Hepatocyte (in vitro differentiated cells): ENCODE data around the gene TRAPPC6A. TPM values are rescaled to one million over a fixed set of nuclear protein-coding genes. Genes with fewer than 3 reads are reported as not detected.

Source experiments
- DNase-seq: peaks from one replicate; pipeline ENCODE4 v3.0.0-alpha.2; 2016; ENCODE audit warnings: low spot score
- H2AFZ ChIP-seq: fragments of 200-600 bp; sonication (generic); 2 replicates; pipeline ENCODE4 v1.6.0; 2016; ENCODE audit warnings: antibody characterized with exemption, mild to moderate bottlenecking
- H3K27ac ChIP-seq: fragments of 200-600 bp; sonication (generic); 2 replicates; pipeline ENCODE4 v1.5.1; 2016; ENCODE audit warnings: mild to moderate bottlenecking
- H3K27me3 ChIP-seq: fragments of 200-600 bp; sonication (generic); 2 replicates; pipeline ENCODE4 v1.6.1; 2016
- H3K36me3 ChIP-seq: fragments of 200-600 bp; sonication (generic); replicated peaks from 2 replicates; pipeline ENCODE4 v1.5.1; 2016; ENCODE audit warnings: low read depth; ENCODE audit not compliant: insufficient read depth
- H3K4me1 ChIP-seq: fragments of 200-600 bp; sonication (generic); 2 replicates; pipeline ENCODE4 v1.5.1; 2016; ENCODE audit warnings: mild to moderate bottlenecking, moderate library complexity; ENCODE audit not compliant: insufficient read depth
- H3K4me2 ChIP-seq: fragments of 200-600 bp; sonication (generic); 2 replicates; pipeline ENCODE4 v1.6.0; 2016
- H3K4me3 ChIP-seq: fragments of 200-600 bp; sonication (generic); 2 replicates; pipeline ENCODE4 v1.5.1; 2016; ENCODE audit warnings: mild to moderate bottlenecking
- H3K79me2 ChIP-seq: fragments of 200-600 bp; sonication (generic); 2 replicates; pipeline ENCODE4 v1.6.0; 2017; ENCODE audit warnings: mild to moderate bottlenecking
- H3K9me2 ChIP-seq: fragments of 200-600 bp; sonication (generic); replicated peaks from 2 replicates; pipeline ENCODE4 v1.6.0; 2017; ENCODE audit warnings: mild to moderate bottlenecking; ENCODE audit not compliant: insufficient read depth
- H3K9me3 ChIP-seq: fragments of 200-600 bp; sonication (generic); 2 replicates; pipeline ENCODE4 v1.5.1; 2016; ENCODE audit warnings: low read depth, mild to moderate bottlenecking
- H4K20me1 ChIP-seq: fragments of 200-600 bp; sonication (generic); 2 replicates; pipeline ENCODE4 v1.6.0; 2016; ENCODE audit warnings: mild to moderate bottlenecking; ENCODE audit not compliant: insufficient read depth, poor library complexity, severe bottlenecking
- EZH2 ChIP-seq: fragments of 200-600 bp; sonication (generic); IDR thresholded peaks from 2 replicates; pipeline ENCODE4 v1.6.1; 2016; ENCODE audit warnings: antibody characterized with exemption, mild to moderate bottlenecking, borderline replicate concordance
- EZH2phosphoT487 ChIP-seq: fragments of 200-600 bp; sonication (generic); IDR thresholded peaks from one replicate; pipeline ENCODE4 v1.6.1; 2018; ENCODE audit warnings: antibody characterized with exemption, mild to moderate bottlenecking, low read depth, moderate library complexity; ENCODE audit not compliant: unreplicated experiment, severe bottlenecking
- WGBS: methylation state at CpG from one replicate; pipeline ENCODE4 v1.1.6; 2016; ENCODE audit warnings: low lambda C conversion rate; ENCODE audit errors: missing lambda C conversion rate; 5-methylcytosine and 5-hydroxymethylcytosine counted together
- polyA plus RNA-seq: library from polyadenylated mRNA; unstranded; fragments of >200 nt; fragmentation: Nextera tagmentation; extraction: Ambion mirVana; gene quantifications from 2 replicates; pipeline ENCODE4 v1.2.1, GENCODE V29; 2016
- total RNA-seq: library from RNA; depleted of rRNA; stranded (reverse); fragments of >200 nt; gene quantifications from 2 replicates; pipeline ENCODE4 v1.2.3, GENCODE V29; 2014
- TF ChIP-seq, protein P1 (sequence below): fragments of 200-600 bp; sonication (generic); IDR thresholded peaks from 2 replicates; pipeline ENCODE4 v1.5.1; 2016; ENCODE audit warnings: antibody characterized with exemption, mild to moderate bottlenecking; ENCODE audit not compliant: poor library complexity

Gene TRAPPC6A
- total and polyA plus RNA-seq, 2 experiments from 2014 or later: 25.7 to 60.1 TPM

DNA sequence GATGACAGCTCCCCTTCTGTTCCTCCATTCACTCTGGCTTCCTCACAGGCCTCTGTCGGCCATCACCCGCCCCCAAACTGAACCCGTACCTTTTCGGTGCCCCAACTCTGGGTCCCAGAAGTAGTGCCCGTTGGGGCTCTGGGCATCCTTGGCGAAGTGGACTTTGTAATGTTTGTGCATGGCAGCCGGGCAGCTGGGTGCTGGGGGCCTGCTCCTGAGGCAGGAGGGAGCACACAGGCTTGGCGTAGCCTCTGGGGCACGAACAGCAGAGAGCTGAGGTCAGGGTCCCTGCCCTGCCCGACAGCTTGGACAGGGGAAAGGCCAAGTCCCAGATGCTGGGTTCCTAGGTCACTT is 18.1 kb downstream of the TRAPPC6A start:
- H3K4me1 ChIP-seq: peaks cover 9% of the 10 kb centered on the region
- WGBS: 91% methylated on average over 10 of the region's 10 CpGs
- H3K4me2 ChIP-seq: no peak overlapping the region
- H3K9me3 ChIP-seq: no peaks in the 10 kb centered on the region
- TF ChIP-seq EZH2phosphoT487 (no peak), EZH2 (no peak)
- TF ChIP-seq, protein P1, sequence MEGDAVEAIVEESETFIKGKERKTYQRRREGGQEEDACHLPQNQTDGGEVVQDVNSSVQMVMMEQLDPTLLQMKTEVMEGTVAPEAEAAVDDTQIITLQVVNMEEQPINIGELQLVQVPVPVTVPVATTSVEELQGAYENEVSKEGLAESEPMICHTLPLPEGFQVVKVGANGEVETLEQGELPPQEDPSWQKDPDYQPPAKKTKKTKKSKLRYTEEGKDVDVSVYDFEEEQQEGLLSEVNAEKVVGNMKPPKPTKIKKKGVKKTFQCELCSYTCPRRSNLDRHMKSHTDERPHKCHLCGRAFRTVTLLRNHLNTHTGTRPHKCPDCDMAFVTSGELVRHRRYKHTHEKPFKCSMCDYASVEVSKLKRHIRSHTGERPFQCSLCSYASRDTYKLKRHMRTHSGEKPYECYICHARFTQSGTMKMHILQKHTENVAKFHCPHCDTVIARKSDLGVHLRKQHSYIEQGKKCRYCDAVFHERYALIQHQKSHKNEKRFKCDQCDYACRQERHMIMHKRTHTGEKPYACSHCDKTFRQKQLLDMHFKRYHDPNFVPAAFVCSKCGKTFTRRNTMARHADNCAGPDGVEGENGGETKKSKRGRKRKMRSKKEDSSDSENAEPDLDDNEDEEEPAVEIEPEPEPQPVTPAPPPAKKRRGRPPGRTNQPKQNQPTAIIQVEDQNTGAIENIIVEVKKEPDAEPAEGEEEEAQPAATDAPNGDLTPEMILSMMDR: no peak
- H3K27ac ChIP-seq: no peak overlapping the region
- H3K4me3 ChIP-seq: no peak overlapping the region
- no peak overlapping the region for H2AFZ ChIP-seq
- H3K27me3 ChIP-seq: no peaks in the 10 kb centered on the region
- H4K20me1 ChIP-seq: no peaks in the 10 kb centered on the region
- DNase-seq: no peak
- no peaks in the 10 kb centered on the region for H3K9me2 ChIP-seq
- H3K79me2 ChIP-seq: no peaks in the 10 kb centered on the region
- no peaks in the 10 kb centered on the region for H3K36me3 ChIP-seq

DNA sequence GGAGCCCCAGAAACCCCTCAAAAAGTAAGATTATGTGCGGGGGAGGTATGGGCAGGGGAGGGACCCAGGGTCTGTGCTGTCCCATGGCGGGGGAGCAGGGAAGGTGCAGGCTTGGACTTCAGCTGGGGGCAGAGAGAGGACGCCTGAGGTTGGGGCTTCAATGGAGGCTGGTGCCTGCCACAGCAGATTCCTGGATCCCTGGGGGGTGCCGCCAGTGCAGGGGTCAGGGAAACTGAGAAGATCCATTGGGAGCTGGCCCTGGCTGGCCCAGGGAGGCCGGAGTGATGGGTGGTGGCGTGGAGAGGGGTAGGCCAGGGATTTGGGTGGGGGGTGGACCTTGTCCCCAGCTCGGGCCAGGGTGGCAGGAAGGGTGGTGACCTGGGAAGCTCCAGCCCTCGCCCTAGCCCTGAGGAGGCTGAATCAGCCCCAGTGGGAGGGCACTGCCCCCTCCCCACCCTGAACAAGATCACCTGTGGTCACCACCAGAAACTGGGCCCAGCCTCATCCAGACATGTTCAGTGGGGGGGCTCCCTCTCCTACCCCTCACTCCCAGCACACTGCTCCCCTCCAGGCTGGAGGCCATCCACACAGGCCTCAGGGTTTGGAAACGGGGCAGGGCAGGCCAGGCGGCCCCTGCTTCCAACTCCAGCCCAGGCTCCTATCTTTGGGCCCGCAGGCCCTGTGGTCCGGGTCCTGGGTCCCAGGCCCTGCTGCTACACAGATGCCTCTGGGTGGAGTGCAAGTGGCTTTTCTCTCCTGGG is 18.6 kb downstream of the TRAPPC6A start:
- no peaks in the 10 kb centered on the region for H3K9me3 ChIP-seq
- peaks cover 3% of the 10 kb centered on the region for H3K4me1 ChIP-seq
- no peak overlapping the region for H2AFZ ChIP-seq
- H3K4me3 ChIP-seq: no peak overlapping the region
- no peaks in the 10 kb centered on the region for H3K27me3 ChIP-seq
- no peaks in the 10 kb centered on the region for H3K36me3 ChIP-seq
- H3K4me2 ChIP-seq: no peak overlapping the region
- 89% methylated on average over 11 of the region's 12 CpGs for WGBS
- H3K79me2 ChIP-seq: no peaks in the 10 kb centered on the region
- DNase-seq: no peak
- H3K9me2 ChIP-seq: no peaks in the 10 kb centered on the region
- no peaks in the 10 kb centered on the region for H4K20me1 ChIP-seq
- TF ChIP-seq, protein P1: no peak
- TF ChIP-seq EZH2phosphoT487 (no peak), EZH2 (no peak)
- H3K27ac ChIP-seq: no peak overlapping the region

DNA sequence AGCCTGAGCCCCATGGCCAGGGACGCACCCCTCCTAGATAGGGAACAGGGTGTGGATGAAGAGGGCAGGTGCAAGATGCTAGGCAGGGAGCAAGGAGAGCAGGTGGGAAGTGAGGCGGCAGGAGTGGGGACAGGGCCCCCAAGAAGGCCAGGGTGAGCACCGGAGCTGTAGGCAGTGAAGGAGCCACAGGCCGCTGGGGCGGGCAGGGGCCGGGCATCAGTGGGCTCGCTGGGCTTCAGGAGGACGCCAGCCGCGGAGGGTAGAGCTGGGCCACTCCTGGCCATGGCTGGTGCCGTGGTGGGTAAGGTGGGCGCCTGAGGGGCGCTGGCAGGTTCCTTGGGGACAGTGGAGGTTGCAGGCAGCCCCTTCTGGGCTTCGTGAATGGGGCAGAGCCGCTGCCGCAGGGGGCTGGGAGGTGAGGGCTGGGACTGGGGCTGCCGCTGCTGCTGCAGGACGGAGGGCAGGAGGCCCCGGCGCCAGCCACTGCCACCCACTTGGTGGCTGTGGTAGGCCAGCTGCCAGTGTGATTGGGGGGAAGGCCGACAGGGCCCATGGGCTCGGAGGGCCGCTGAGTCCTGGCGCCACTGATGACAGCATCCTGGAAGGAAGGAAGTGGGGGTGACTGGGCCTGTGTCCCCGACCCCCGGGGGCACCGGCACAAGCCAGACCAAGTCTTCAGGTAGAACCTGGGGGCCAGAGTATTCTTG is 19.4 kb downstream of the TRAPPC6A start:
- WGBS: 95% methylated on average over 20 of the region's 27 CpGs
- H3K27me3 ChIP-seq: no peaks in the 10 kb centered on the region

More for the DNA sequence above, 19.4 kb downstream of the TRAPPC6A start:
- Histone ChIP-seq H4K20me1 (no peaks in the 10 kb centered on the region), H3K4me3 (no peak overlapping the region), H3K79me2 (no peaks in the 10 kb centered on the region), H2AFZ (no peak overlapping the region), H3K9me2 (no peaks in the 10 kb centered on the region), H3K9me3 (no peaks in the 10 kb centered on the region), H3K36me3 (no peaks in the 10 kb centered on the region), H3K4me2 (no peak overlapping the region), H3K27ac (no peak overlapping the region), H3K4me1 (peaks cover 6% of the 10 kb centered on the region)
- TF ChIP-seq EZH2phosphoT487 (no peak), EZH2 (no peak)
- TF ChIP-seq, protein P1: no peak
- no peak for DNase-seq
